HepG2 (cell line): ENCODE data around the gene HES2. TPM values are rescaled to one million over a fixed set of nuclear protein-coding genes. Genes with fewer than 3 reads are reported as not detected.

Experiments used
- ATAC-seq: fragments of 200-7000 bp; cut with Tn5 transposase; 3 replicates; pipeline ENCODE4 v1.9.1; 2020; ENCODE audit warnings: mild to moderate bottlenecking, moderate library complexity
- BruUV-seq: library from RNA; stranded (reverse); fragments of 400-500 nt; replicated peaks from 2 replicates; lab custom pipeline; 2021; lab: Mats Ljungman, UMichigan
- CTCF ChIA-PET: fragments of 300-600 bp; formaldehyde crosslinking; extraction: SDS; loops from one replicate; lab custom pipeline; 2021; ENCODE audit warnings: low total read pairs, inconsistent platforms, low intra/inter-chr PET ratio; lab: Yijun Ruan, JAX
- POLR2A ChIA-PET: fragments of 350-600 bp; sonication (Branson Sonifier 250); formaldehyde crosslinking; loops from one replicate; lab custom pipeline; 2020; ENCODE audit warnings: antibody characterized with exemption, inconsistent platforms; lab: Yijun Ruan, JAX
- DNase-seq: peaks from one replicate; pipeline ENCODE4 v3.0.0-alpha.2; 2015; ENCODE audit warnings: low spot score
- FAIRE-seq: peaks from 3 replicates; lab custom pipeline; 2011; peaks lifted over from hg19 to GRCh38; lab: Jason Lieb, UNC
- H2AFZ ChIP-seq: one replicate; pipeline ENCODE4 v1.6.1; 2011; ENCODE audit warnings: low read length, inconsistent platforms
- H3K27ac ChIP-seq: fragments of 300-600 bp; 3 replicates; pipeline ENCODE4 v1.8.0; 2011; ENCODE audit warnings: mixed run types, mild to moderate bottlenecking, mixed read lengths, low read length, inconsistent platforms; ENCODE audit not compliant: insufficient read depth; ENCODE audit errors: extremely low read length
- H3K27me3 ChIP-seq, 2 experiments: fragments of 200-600 bp in 1 of 2; 2 replicates in 1 of 2; 3 replicates in 1 of 2; pipeline versions ENCODE4 v1.6.0 to v1.8.0; 2011; ENCODE audit warnings: low read length in 2 of 2, mild to moderate bottlenecking in 2 of 2, moderate library complexity in 2 of 2, inconsistent platforms in 1 of 2; ENCODE audit not compliant: insufficient read depth in 2 of 2, control insufficient read depth in 1 of 2
- H3K36me3 ChIP-seq, 2 experiments: fragments of 200-600 bp in 1 of 2; replicated peaks in 1 of 2; 2 replicates in 1 of 2; 3 replicates in 1 of 2; pipeline versions ENCODE4 v1.5.1 to v1.8.0; 2011; ENCODE audit warnings: low read length in 2 of 2, inconsistent platforms in 1 of 2; ENCODE audit not compliant: insufficient read depth in 2 of 2, control insufficient read depth in 1 of 2
- H3K4me1 ChIP-seq: 2 replicates; pipeline ENCODE4 v1.5.1; 2012; ENCODE audit warnings: low read length, inconsistent platforms; ENCODE audit not compliant: insufficient read depth
- H3K4me2 ChIP-seq: 2 replicates; pipeline ENCODE4 v1.6.0; 2011; ENCODE audit warnings: low read depth, low read length, inconsistent platforms
- H3K4me3 ChIP-seq, 3 experiments: fragments of 200-600 bp in 1 of 3; sonication (generic), shearing (Covaris generic) in 1 of 3; replicated peaks in 1 of 3; 2 replicates each; pipeline ENCODE4 v1.5.1; 2011 to 2016; ENCODE audit warnings: low read length in 3 of 3, inconsistent platforms in 2 of 3, low read depth in 2 of 3, mild to moderate bottlenecking in 2 of 3, control low read depth in 1 of 3, mixed read lengths in 1 of 3; ENCODE audit not compliant: insufficient read depth in 1 of 3
- H3K79me2 ChIP-seq: one replicate; pipeline ENCODE4 v1.6.1; 2011; ENCODE audit warnings: low read length, inconsistent platforms; ENCODE audit not compliant: insufficient read depth
- H3K9ac ChIP-seq: 2 replicates; pipeline ENCODE4 v1.6.0; 2011; ENCODE audit warnings: mild to moderate bottlenecking, low read depth, low read length, inconsistent platforms; ENCODE audit not compliant: insufficient read depth
- H3K9me3 ChIP-seq: 2 replicates; pipeline ENCODE4 v1.5.1; 2012; ENCODE audit warnings: mild to moderate bottlenecking, low read length
- H4K20me1 ChIP-seq: 2 replicates; pipeline ENCODE4 v1.6.0; 2011; ENCODE audit warnings: inconsistent platforms, mild to moderate bottlenecking, low read length, moderate library complexity; ENCODE audit not compliant: insufficient read depth
- ATF7-NPFF ChIP-seq: sonication (generic); formaldehyde crosslinking; IDR thresholded peaks from 2 replicates; pipeline ENCODE4 v1.8.1; 2023; ENCODE audit warnings: mild to moderate bottlenecking, low read depth, missing genetic modification reagents, moderate library complexity
- BRD4 ChIP-seq: sonication (generic); formaldehyde crosslinking; IDR thresholded peaks from 2 replicates; pipeline ENCODE4 v1.4.0; 2020; ENCODE audit warnings: missing genetic modification reagents
- BRF2 ChIP-seq: sonication (generic); formaldehyde crosslinking; IDR thresholded peaks from 2 replicates; pipeline ENCODE4 v1.8.1; 2022; ENCODE audit warnings: mild to moderate bottlenecking, missing genetic modification reagents
- FOXM1 ChIP-seq: sonication (generic); formaldehyde crosslinking; IDR thresholded peaks from 2 replicates; pipeline ENCODE4 v1.5.0; 2020; ENCODE audit warnings: missing genetic modification reagents
- HNF4G ChIP-seq, 2 experiments: sonication (generic) in 1 of 2; formaldehyde crosslinking in 1 of 2; IDR thresholded peaks; 2 replicates each; pipeline versions ENCODE4 v1.4.0 to v1.6.1; 2011 to 2020; ENCODE audit warnings: borderline replicate concordance in 2 of 2, low read depth in 2 of 2, mild to moderate bottlenecking in 2 of 2, low read length in 1 of 2, missing genetic modification reagents in 1 of 2, moderate library complexity in 1 of 2
- NFIC ChIP-seq: IDR thresholded peaks from 2 replicates; pipeline ENCODE4 v1.6.1; 2012; ENCODE audit warnings: mild to moderate bottlenecking, low read length, inconsistent platforms
- REPIN1 ChIP-seq: sonication (generic); formaldehyde crosslinking; IDR thresholded peaks from 2 replicates; pipeline ENCODE4 v1.8.0; 2022; ENCODE audit warnings: missing genetic modification reagents, low read depth, mild to moderate bottlenecking, borderline replicate concordance
- SIN3B ChIP-seq: fragments of 150-350 bp; IDR thresholded peaks from 2 replicates; pipeline ENCODE4 v1.6.1; 2014; ENCODE audit warnings: low read length
- SMARCC2 ChIP-seq: fragments of 450-650 bp; IDR thresholded peaks from 2 replicates; pipeline ENCODE4 v1.6.1; 2017; ENCODE audit warnings: antibody characterized with exemption, mild to moderate bottlenecking
- SRSF9 ChIP-seq: fragments of 200-400 bp; formaldehyde crosslinking; IDR thresholded peaks from 2 replicates; pipeline ENCODE4 v1.6.1; 2018; ENCODE audit warnings: borderline replicate concordance, mild to moderate bottlenecking, low read depth, low read length; ENCODE audit not compliant: insufficient read depth, poor library complexity, severe bottlenecking
- TMF1 ChIP-seq: sonication (generic); formaldehyde crosslinking; IDR thresholded peaks from 2 replicates; pipeline ENCODE4 v1.8.1; 2022; ENCODE audit warnings: low read depth, missing genetic modification reagents
- ZBTB38 ChIP-seq: sonication (generic); formaldehyde crosslinking; IDR thresholded peaks from 2 replicates; pipeline ENCODE4 v1.5.1; 2020; ENCODE audit warnings: mild to moderate bottlenecking, missing genetic modification reagents
- ZNF12 ChIP-seq: sonication (generic); formaldehyde crosslinking; IDR thresholded peaks from 2 replicates; pipeline ENCODE4 v1.5.0; 2020; ENCODE audit warnings: missing genetic modification reagents
- ZNF24 ChIP-seq: fragments of 450-650 bp; IDR thresholded peaks from 2 replicates; pipeline ENCODE4 v1.6.1; 2017; ENCODE audit warnings: antibody characterized with exemption, mild to moderate bottlenecking
- ZNF558 ChIP-seq: sonication (generic); formaldehyde crosslinking; IDR thresholded peaks from 2 replicates; pipeline ENCODE4 v1.9.0; 2022; ENCODE audit warnings: mild to moderate bottlenecking, missing genetic modification reagents, borderline replicate concordance
- WGBS: methylation state at CpG from one replicate; pipeline ENCODE4 v1.1.6; 2017; ENCODE audit warnings: low lambda C conversion rate; 5-methylcytosine and 5-hydroxymethylcytosine counted together
- in situ Hi-C: cut with HindIII; loops from 2 replicates; pipeline ENCODE4 v1.10.0; 2017; ENCODE audit warnings: low pct_unique_long_range_greater_than_20kb; ENCODE audit not compliant: extremely low pct_ligation_motif_present
- intact Hi-C: fragments of 100-400 bp; cut with micrococcal nuclease; formaldehyde crosslinking; loops from one replicate; pipeline ENCODE4 v1.10.0; 2022; ENCODE audit not compliant: unreplicated experiment
- polyA plus RNA-seq, 8 experiments: library from polyadenylated mRNA; depleted of rRNA in 3 of 8; stranded (reverse) in 7 of 8; unstranded in 1 of 8; fragments of >200 nt; fragmentation: Illumina TruSeq in 4 of 8; extraction: Trizol in 4 of 8; gene quantifications; 2 replicates each; pipeline versions ENCODE4 v1.2.1 to v1.2.3, GENCODE V29; 2011 to 2016; ENCODE audit warnings: low read depth in 4 of 8, missing spikeins in 1 of 8, mixed read lengths in 1 of 8; ENCODE audit not compliant: insufficient read depth in 1 of 8
- total RNA-seq, 5 experiments: library from RNA; depleted of rRNA; stranded (reverse); fragments of >200 nt; fragmentation: Illumina TruSeq; extraction: Trizol; gene quantifications; 2 replicates each; pipeline ENCODE4 v1.2.3, GENCODE V29; 2016; ENCODE audit warnings: low read depth in 1 of 5
- TF ChIP-seq, protein P1 (sequence below): sonication (generic); formaldehyde crosslinking; IDR thresholded peaks from 2 replicates; pipeline ENCODE4 v1.4.0; 2020; ENCODE audit warnings: missing genetic modification reagents, borderline replicate concordance

Gene HES2
- total and polyA plus RNA-seq, 2 of the 13 experiments (the other 11 are each of a cell fraction or from before 2014, with no cell fraction given): 0.11 to 0.17 TPM

DNA sequence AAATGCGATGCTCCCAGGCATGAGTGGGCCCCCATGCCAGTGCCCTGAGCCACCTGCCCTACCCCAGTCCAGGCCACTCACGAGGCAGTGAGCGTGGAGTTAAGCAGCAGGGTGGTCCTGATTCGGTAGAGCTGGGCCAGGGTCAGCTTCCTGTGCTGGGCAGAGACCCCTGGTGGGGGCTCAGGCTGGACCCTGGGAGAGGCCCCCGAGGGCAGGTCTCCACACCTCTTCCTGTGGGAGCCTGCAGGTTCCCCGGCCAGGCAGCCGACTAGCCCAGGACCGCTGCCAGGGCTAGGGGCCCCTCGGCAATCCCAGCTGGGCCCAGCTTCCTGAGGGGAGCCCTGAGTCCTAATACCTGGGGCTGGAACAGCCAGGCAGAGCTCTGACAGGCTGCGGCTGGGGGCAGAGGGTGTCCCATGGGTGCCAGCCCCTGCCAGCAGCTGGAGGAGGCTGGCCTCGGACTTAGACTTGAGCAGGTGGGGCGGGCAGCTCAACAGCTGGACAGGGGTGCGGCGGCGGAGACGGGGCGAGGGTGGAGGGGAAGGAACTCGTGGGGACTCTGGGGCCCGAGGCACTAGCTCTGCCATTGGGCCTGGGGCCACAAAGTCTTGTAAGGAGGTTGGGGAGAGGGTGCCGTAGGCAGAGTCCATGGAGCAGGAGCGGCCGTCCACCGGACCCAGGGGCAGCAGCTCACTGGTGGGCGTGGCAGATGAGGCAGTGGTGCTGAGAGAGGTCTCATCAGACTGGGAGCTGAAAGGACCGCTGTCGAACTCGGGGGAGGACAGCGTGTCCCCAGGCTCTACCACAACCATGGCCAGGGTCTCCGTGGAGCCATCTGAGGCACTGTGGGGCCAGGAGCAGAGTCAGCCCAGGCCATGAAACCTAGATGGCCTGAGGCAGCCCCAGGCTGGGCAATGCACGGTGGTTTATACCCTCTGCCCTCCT is 48.3 kb upstream of the HES2 start (continued):
- TF ChIP-seq TMF1 (no peak), HNF4G (IDR thresholded peaks at IDR 0.05; ENCODE audit: borderline replicate concordance, low read depth, low read length) (no peak), HNF4G (CRISPR knock-in tag; IDR thresholded peaks at IDR 0.05; ENCODE audit: borderline replicate concordance, low read depth) (no peak), ZNF24 (no peak), ZNF558 (CRISPR knock-in tag) (no peak), SMARCC2 (no peak), NFIC (no peak), ZBTB38 (no peak), BRD4 (no peak)

- no peak overlapping the region for H3K4me2 ChIP-seq
- no peaks in the 10 kb centered on the region for H3K27me3 ChIP-seq
- no peaks in the 10 kb centered on the region for H4K20me1 ChIP-seq
- FAIRE-seq: no peak
- WGBS: 77% methylated on average over 11 of the region's 12 CpGs
- no peak overlapping the region for H3K4me3 ChIP-seq
- BruUV-seq: no TSS peak
- H3K36me3 ChIP-seq: no peaks in the 10 kb centered on the region
- ChIA-PET POLR2A (no interaction called here), CTCF (no interaction called here)
- no peak for DNase-seq
- no peak overlapping the region for H3K27ac ChIP-seq
- no peaks in the 10 kb centered on the region for H3K79me2 ChIP-seq
- no peak for ATAC-seq
- H3K4me1 ChIP-seq: peaks cover 20% of the 10 kb centered on the region
- H3K9me3 ChIP-seq: no peaks in the 10 kb centered on the region
- in situ Hi-C loops (no loop called here), intact Hi-C loops (no loop called here)
- H3K9ac ChIP-seq: no peak overlapping the region
- H2AFZ ChIP-seq: no peak overlapping the region
- no peak for TF ChIP-seq ATF7-NPFF (CRISPR knock-in tag)
- TF ChIP-seq FOXM1 (CRISPR knock-in tag): no peak
- TF ChIP-seq SIN3B: no peak
- TF ChIP-seq, protein P1, sequence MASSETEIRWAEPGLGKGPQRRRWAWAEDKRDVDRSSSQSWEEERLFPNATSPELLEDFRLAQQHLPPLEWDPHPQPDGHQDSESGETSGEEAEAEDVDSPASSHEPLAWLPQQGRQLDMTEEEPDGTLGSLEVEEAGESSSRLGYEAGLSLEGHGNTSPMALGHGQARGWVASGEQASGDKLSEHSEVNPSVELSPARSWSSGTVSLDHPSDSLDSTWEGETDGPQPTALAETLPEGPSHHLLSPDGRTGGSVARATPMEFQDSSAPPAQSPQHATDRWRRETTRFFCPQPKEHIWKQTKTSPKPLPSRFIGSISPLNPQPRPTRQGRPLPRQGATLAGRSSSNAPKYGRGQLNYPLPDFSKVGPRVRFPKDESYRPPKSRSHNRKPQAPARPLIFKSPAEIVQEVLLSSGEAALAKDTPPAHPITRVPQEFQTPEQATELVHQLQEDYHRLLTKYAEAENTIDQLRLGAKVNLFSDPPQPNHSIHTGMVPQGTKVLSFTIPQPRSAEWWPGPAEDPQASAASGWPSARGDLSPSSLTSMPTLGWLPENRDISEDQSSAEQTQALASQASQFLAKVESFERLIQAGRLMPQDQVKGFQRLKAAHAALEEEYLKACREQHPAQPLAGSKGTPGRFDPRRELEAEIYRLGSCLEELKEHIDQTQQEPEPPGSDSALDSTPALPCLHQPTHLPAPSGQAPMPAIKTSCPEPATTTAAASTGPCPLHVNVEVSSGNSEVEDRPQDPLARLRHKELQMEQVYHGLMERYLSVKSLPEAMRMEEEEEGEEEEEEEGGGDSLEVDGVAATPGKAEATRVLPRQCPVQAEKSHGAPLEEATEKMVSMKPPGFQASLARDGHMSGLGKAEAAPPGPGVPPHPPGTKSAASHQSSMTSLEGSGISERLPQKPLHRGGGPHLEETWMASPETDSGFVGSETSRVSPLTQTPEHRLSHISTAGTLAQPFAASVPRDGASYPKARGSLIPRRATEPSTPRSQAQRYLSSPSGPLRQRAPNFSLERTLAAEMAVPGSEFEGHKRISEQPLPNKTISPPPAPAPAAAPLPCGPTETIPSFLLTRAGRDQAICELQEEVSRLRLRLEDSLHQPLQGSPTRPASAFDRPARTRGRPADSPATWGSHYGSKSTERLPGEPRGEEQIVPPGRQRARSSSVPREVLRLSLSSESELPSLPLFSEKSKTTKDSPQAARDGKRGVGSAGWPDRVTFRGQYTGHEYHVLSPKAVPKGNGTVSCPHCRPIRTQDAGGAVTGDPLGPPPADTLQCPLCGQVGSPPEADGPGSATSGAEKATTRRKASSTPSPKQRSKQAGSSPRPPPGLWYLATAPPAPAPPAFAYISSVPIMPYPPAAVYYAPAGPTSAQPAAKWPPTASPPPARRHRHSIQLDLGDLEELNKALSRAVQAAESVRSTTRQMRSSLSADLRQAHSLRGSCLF: no peak
- TF ChIP-seq BRF2 (CRISPR knock-in tag): no peak
- no peak for TF ChIP-seq REPIN1
- no peak for TF ChIP-seq SRSF9
- TF ChIP-seq ZNF12 (CRISPR knock-in tag): no peak
Observed at GRCh38 chr1:6467224-6467623, 47.5 kb upstream of the HES2 start.
